ENCODE measurements around the gene APP.
"Not testable (repeated sequence)": the region's sequence is repeated elsewhere in the genome, so short reads cannot be mapped to it uniquely, and the experiment has no call there.

APP gene

GRCh38 chr21:25927195-25927880, 243.2 kb downstream of the APP start:
- H3K27me3 ChIP-seq (ENCODE audit: insufficient read depth, low read depth): no peaks in the 10 kb centered on the region
- no peak overlapping the region for H3K4me2 ChIP-seq
- no peak overlapping the region for H3K27ac ChIP-seq
- H3K4me3 ChIP-seq (IDR thresholded peaks at IDR 0.05; ENCODE audit: insufficient read depth, low read depth, low read length): no peak overlapping the region
- no peak for TF ChIP-seq CTCF (conservative IDR thresholded peaks at IDR 0.05; ENCODE audit: low read depth, low read length)
- no peaks in the 10 kb centered on the region for H3K36me3 ChIP-seq (ENCODE audit: insufficient read depth)
- no peaks in the 10 kb centered on the region for H4K20me1 ChIP-seq (ENCODE audit: insufficient read depth)
- no peaks in the 10 kb centered on the region for H3K4me1 ChIP-seq (ENCODE audit: low read depth, poor library complexity, severe bottlenecking)
- H3K9ac ChIP-seq: no peak overlapping the region
- no peak overlapping the region for H2AFZ ChIP-seq (ENCODE audit: low read depth)
- H3K79me2 ChIP-seq (ENCODE audit: insufficient read depth, low read depth): no peaks in the 10 kb centered on the region

GRCh38 chr21:25925936-25926335, 244.6 kb downstream of the APP start:
- Histone ChIP-seq H3K4me2 (no peak overlapping the region), H3K4me3 (IDR thresholded peaks at IDR 0.05; ENCODE audit: insufficient read depth, low read depth, low read length) (no peak overlapping the region), H4K20me1 (ENCODE audit: insufficient read depth) (no peaks in the 10 kb centered on the region), H2AFZ (ENCODE audit: low read depth) (no peak overlapping the region), H3K27me3 (ENCODE audit: insufficient read depth, low read depth) (no peaks in the 10 kb centered on the region), H3K36me3 (ENCODE audit: insufficient read depth) (no peaks in the 10 kb centered on the region), H3K79me2 (ENCODE audit: insufficient read depth, low read depth) (no peaks in the 10 kb centered on the region), H3K9ac (no peak overlapping the region), H3K27ac (no peak overlapping the region), H3K4me1 (ENCODE audit: low read depth, poor library complexity, severe bottlenecking) (no peaks in the 10 kb centered on the region)
- TF ChIP-seq CTCF (conservative IDR thresholded peaks at IDR 0.05; ENCODE audit: low read depth, low read length): no peak

GRCh38 chr21:25925064-25925800, 245.3 kb downstream of the APP start:
- Histone ChIP-seq H3K79me2 (ENCODE audit: insufficient read depth, low read depth) (no peaks in the 10 kb centered on the region), H4K20me1 (ENCODE audit: insufficient read depth) (no peaks in the 10 kb centered on the region), H3K4me3 (IDR thresholded peaks at IDR 0.05; ENCODE audit: insufficient read depth, low read depth, low read length) (no peak overlapping the region), H2AFZ (ENCODE audit: low read depth) (no peak overlapping the region), H3K4me1 (ENCODE audit: low read depth, poor library complexity, severe bottlenecking) (no peaks in the 10 kb centered on the region), H3K9ac (no peak overlapping the region), H3K27me3 (ENCODE audit: insufficient read depth, low read depth) (no peaks in the 10 kb centered on the region), H3K4me2 (no peak overlapping the region), H3K36me3 (ENCODE audit: insufficient read depth) (no peaks in the 10 kb centered on the region), H3K27ac (no peak overlapping the region)
- no peak for TF ChIP-seq CTCF (conservative IDR thresholded peaks at IDR 0.05; ENCODE audit: low read depth, low read length)

GRCh38 chr21:25918152-25918551, 252.4 kb downstream of the APP start:
- not testable (repeated sequence) for H3K27me3 ChIP-seq (ENCODE audit: insufficient read depth, low read depth); H3K79me2 ChIP-seq (ENCODE audit: insufficient read depth, low read depth); H3K9ac ChIP-seq; H3K4me1 ChIP-seq (ENCODE audit: low read depth, poor library complexity, severe bottlenecking); H3K4me3 ChIP-seq (IDR thresholded peaks at IDR 0.05; ENCODE audit: insufficient read depth, low read depth, low read length); H3K27ac ChIP-seq; H4K20me1 ChIP-seq (ENCODE audit: insufficient read depth); H2AFZ ChIP-seq (ENCODE audit: low read depth); H3K36me3 ChIP-seq (ENCODE audit: insufficient read depth); H3K4me2 ChIP-seq

GRCh38 chr21:25916226-25916625, 254.3 kb downstream of the APP start:
- H3K4me1 ChIP-seq (ENCODE audit: low read depth, poor library complexity, severe bottlenecking): no peaks in the 10 kb centered on the region
- no peak overlapping the region for H3K4me2 ChIP-seq
- TF ChIP-seq CTCF (conservative IDR thresholded peaks at IDR 0.05; ENCODE audit: low read depth, low read length): no peak
- H2AFZ ChIP-seq (ENCODE audit: low read depth): no peak overlapping the region
- no peaks in the 10 kb centered on the region; the same call in 1 of the 2 replicates for H4K20me1 ChIP-seq (ENCODE audit: insufficient read depth)
- H3K9ac ChIP-seq: no peak overlapping the region
- H3K4me3 ChIP-seq (IDR thresholded peaks at IDR 0.05; ENCODE audit: insufficient read depth, low read depth, low read length): no peak overlapping the region
- H3K27me3 ChIP-seq (ENCODE audit: insufficient read depth, low read depth): no peaks in the 10 kb centered on the region
- no peak overlapping the region for H3K27ac ChIP-seq
- no peaks in the 10 kb centered on the region; the same call in 1 of the 2 replicates for H3K36me3 ChIP-seq (ENCODE audit: insufficient read depth)
- H3K79me2 ChIP-seq (ENCODE audit: insufficient read depth, low read depth): no peaks in the 10 kb centered on the region
